Kidney glomerular epithelial cell (primary cell): ENCODE data around the gene MGAT5.
A peak's percentile ranks its signal among the peaks of the same experiment; 100 is the strongest.

Experiments used
- DNase-seq: peaks from one replicate; lab custom pipeline; 2025; lab: John Stamatoyannopoulos, UW

The MGAT5 gene

DNA sequence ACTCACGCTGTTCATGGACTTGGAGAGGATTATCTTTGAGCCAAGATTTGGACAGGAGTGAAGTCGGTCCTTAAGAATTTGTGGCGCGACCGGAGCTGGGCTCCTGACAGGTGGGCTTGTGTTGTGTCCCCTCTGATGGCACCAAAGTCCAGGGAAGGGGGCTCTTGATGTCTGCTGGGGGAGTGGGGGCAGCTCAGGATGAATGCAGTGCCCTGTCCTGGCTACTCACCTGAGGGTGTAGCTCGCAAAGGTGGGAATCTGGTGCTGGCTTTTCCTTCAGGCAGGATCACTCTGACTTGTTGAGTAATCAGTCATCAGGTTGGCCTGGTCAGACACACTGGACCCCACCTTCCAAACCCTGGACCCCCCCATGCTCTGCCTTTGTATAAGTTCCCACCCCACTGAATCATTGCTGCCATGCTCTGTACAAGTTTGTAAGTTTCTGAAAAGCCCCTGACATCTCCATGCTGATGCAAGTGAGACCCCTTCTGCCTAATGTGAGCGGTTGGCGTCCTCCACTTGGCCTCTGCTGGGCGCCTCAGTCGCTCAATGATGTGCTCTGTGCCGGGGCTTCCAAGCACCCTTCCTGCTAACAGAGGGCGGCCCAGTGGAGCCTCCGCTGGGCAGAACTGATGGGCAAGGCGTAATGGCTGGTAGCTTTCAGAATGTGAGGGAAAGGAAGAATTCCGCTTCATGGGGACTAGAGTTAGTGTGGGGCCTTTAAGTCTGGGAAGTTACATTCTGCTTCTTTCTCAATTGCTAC is 196.1 kb downstream of the MGAT5 start:
- DNase-seq = no peak

DNA sequence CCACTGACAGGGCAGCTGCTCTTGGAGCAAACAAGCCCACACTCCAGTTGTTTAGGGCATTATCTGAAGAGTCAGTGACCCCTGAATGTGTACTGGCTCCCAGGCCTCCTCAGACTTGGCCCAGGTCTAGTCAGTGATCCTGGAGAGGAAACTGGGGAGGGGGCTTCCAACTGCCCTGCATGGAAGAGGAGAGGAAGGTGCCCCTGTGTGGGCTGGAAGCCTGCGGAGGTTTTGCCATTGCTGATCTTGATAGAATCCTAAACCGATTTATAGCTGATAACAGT is 197.4 kb downstream of the MGAT5 start:
- no peak for DNase-seq

DNA sequence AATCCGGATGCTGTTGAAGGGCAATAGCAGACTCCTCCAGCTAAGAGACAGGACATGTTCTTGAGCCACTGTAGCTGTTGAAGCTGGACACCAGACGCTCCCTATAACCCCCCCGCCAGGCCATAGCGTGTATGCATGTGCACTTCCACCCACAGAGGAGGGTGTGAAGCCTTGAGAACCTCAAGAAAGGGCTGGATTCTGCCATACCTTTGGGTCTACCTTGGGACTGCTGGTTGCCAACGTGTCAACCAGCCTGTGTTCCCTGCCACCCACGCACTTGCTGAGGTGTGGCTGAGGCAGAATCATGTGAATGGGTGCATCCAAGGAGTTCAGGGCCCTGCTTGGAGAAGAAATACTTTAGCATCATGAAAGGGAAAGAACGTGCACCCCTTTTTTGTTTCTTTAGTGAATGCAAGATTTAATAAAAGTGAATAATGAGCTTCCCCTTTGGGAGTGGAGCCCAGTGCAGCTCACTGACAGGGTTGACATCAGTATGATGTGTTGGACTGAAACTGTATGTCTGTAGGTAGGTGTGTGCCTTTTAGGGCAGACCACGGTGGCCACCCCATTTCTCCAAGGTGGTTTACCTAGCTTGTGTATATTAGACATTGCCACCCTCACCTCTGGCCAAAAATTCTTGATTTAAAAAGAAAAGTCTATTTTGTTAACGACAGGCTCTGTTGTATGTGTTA is 198.3 kb downstream of the MGAT5 start:
- no peak for DNase-seq

DNA sequence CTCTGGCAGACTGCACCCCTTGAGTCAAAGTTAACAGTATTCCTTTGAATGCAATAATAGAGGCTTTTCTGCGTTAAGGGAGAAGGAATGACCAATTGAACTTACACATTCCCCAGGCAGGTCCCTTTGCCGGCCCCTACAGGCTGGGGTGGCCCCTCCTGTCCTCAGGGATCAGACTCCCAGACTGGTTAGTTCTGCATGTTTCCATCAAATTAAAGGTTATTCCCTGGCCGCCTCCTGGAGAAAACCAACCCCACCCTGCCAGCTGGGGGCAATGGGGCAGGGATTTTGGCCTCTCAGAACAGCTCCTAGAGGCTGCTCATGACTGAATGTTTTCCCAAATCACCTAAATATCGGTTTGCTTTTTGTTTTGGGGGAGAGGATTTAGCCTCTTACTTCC is 199.6 kb downstream of the MGAT5 start:
- DNase-seq = no peak

DNA sequence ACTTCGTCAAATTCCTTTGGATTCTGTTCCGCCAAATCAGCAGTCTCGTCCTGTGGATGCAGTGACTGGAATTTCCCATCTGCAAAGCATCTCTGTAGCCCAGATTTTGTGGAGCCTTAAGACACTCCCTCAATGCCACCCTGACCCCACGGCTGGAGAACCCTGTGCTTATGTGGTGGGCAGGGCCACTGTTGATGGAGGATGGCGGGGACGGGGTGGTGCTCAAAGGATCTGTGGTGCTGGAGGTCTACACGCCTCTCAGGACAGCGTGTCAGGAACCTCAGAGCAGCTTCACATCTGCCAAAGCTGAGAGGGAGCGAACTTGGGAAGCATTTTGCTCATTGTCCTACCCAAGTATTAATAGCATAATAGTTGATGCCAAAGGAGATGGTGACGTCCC is 200.1 kb downstream of the MGAT5 start:
- no peak for DNase-seq

DNA sequence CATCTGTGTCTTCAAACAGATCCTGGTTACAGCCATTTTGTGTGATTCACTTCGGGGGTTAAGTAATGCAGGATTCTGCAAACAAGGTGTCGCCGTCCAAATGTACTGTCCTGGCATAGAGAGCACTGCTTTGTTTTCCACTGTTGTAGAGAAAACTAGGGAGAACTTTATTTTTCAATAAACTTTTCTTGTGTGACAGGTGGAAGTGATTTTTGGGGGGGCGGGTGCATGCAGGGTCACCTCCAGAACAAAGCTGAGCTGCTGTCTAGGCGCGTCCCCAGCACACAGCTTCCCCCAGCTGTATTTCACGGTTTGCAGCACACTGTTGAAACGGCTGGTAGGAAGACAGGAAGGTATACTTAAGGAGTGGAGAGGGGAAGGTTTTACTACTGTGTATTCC is 200.6 kb downstream of the MGAT5 start:
- no peak for DNase-seq

DNA sequence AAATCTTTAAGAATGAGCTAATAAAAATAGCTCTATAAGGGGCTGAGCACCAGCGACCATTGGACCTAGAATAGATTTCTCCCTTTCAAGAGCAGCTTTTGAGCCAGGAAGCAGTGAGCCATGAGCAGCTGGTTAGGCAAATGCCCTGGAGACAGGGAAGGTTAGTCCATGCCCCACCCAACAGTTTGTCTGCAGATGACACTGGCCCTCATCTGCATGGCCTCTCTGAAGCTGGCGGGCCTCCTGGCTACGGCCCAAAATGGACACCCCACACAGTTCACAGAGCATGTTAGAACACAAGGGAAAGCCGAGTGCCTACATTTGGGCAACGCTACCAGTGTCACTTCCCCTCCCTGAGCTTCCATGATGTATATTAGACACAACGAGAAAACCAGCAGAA is 201.1 kb downstream of the MGAT5 start:
- no peak for DNase-seq

DNA sequence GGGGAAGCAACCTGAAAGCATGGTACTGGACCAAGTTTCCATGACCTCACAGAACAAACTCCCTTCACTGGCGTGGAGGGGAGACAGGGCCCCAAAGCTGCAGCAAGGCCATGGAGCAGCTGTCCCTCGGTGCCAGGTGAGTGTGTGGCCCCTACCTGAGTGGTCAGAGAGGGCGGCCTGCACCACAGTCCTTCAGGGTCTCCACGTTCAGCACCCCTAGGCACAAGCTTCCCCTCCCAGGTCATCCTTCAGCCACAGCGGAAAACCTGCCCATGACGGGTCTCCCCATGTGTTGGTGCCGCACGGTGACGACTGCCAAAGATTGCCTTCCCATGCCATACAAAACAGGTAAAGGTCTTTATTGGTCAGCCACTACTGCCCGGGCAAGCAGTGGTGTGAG is 201.6 kb downstream of the MGAT5 start:
- DNase-seq = no peak

DNA sequence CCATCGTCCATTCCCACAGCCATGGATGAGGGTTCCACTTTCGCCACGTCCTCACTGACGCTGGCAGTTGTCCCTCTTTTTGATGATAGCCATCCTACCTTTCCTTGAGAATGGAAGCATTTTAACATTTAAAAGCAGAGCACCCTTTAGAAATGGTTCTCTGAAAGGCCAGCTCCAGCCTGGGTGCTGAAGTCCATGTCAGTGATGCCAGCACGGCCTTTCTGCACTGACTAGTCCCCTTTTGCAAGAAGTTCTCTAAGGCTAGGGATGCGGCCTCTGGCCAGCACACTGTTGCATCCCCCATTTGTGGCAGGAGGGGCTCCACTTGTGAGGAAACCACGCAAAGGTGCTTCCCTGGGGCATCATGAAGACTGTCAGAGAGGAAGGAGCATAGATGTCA is 203.5 kb downstream of the MGAT5 start:
- no peak for DNase-seq

DNA sequence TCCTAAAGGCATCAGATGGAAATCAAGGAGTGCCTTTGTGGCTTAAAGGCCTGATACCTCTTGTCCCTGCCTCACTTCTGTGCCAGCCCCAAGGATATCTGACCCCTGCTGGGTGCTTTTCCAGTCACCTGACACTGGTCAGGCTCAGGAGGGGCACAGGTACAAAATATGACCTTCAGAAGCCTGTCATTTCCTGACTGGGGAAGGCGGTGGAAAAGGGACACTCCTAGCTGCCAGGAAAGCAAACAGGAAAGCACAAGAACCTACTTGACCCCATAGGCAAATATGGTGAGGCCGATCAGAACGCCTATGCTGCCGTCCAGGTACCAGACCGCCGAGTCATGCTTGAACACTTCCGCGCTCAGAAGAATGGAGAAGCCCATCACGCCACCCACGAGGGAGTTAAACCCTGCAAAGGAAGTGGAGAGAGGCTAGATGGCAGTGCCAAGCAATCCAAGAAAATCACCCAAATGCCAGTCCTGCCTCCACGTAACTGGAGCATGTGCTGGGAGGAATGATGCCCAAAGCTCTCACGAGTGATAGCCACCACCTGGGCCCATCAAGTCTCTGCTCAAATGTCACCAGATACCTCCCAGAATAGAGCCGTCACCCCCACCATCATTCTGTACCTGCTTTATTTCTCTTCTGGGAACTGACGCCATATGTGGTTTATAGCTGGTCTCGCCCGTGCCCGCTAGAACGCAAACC is 204.0 kb downstream of the MGAT5 start:
- no peak for DNase-seq

DNA sequence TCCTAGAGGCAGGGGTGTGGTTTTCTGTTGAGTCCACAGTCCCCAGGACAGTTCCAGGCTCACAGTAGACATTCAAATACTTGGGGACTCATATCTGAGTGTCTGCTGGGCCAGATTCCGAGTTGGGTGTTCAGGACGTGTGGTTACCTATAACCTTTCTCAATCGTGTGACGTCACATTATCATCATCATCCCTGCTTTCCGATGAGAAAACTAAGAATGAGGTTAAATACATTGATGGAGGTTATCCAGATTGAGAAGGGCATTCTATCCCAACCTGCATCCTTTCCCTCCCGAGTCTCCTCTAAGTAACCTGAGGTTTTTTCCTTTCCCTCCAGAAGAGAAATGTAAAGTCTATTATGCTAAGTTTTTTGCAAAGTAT is 204.6 kb downstream of the MGAT5 start:
- DNase-seq = no peak

DNA sequence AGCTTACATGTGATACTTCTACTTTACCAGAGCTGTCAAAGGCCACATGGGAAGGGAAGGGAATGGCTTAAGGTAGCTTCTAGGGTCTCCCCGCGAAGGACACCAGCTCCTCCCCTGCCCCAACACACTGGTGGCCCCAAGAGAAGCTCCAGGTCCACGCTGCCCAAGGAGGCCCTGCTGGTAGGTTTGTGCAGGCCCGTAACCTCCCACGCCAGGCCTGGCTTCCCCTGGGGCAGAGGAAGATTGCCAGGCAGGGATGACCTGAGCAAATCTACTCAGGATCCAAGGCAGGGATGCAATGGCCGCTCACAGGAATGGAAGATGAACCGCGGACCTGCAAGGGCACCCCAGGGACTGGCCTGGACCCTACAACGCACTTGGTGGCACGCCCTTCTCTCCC is 205.1 kb downstream of the MGAT5 start:
- no peak for DNase-seq

DNA sequence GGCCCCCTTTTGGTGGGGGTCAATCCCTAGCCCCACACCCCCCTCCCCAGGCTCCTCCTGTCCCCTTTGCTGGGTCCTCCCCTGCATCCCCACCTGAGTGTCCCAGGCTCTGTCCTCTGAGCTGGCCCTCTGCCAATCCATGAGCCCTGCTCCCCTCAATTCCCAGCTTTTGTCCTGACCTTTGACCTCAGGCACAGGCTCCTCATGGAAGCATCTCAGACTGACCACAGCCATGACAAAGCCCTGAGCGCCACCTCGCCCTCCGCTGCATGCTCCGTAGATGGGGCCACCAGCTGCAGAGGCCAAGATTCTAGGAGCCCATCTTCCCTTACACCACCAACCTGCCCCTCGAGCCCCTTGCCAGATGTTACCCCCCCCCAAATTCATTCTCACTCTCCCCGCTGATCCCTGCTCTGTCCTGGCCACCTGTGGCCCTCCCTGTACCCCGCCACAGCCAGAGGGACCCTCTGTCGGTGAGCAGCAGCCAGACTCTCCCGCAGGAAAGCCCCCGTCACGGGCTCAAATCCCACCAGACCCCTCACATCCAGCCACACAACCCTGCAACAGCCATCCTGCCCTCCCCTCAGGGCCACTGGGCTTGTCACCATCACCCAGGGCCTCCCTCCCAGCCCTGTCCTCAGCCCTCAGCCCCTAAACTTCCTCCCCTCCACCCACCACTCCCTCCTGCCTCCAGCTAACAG is 206.0 kb downstream of the MGAT5 start:
- DNase-seq = no peak

DNA sequence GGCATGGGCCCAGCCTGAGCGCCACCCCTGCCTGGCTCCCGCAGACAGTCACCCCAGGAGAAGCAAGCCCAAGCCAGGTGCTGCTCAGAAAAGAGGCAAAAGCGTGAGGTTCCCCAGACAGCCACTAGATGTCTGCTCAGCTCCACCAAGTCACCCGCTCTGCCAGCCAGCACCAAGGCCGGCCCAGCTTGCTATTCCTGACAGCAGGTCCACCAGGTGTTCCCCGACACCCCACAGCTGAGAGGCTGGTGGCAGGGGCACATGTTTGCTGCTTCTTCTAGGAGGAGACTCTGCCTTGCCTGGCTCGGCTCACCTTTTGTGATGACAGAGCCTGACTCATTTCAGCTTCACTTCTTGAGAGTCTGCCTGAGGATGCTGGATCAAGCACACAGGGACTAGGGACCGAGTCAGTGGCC is 206.7 kb downstream of the MGAT5 start:
- DNase-seq = peak; percentile 37

DNA sequence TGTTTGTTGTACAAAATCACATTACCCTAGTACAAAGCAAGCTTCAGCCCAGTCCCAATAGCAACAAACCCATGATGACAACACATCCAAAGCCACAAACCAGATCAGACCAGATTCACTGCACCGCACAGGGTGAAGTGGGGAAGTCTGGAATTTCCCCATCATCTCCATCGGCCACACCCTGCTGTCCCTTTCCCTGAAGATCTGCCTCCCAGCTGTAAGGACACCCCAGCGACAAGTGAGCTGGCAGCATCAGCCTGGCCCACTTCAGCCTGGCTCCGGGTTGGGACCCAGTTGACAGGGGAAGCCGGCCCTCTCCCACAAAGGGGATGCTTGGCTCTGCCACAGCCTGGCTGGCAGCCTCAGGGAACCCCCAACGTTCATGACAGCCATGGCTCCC is 207.6 kb downstream of the MGAT5 start:
- peak; percentile 25 for DNase-seq

DNA sequence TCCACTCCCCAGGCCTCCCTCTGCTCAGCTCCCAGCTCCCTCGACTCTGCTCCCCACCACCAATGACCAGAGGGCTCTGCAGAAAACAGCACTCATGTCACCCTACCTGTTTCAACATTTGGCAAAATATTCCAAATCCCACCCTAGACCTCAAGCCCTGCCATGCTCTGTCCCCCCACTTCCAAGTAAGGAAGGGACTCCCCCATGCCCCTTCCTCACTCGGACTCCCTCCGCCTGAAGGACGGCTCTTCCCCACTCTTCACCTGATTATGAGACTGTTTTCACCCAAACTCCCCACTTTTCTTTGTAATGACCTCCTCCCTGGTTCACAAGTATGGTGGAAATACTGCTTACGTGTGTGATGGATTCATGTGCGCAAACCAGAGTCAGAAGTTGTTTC is 208.4 kb downstream of the MGAT5 start:
- DNase-seq = no peak

DNA sequence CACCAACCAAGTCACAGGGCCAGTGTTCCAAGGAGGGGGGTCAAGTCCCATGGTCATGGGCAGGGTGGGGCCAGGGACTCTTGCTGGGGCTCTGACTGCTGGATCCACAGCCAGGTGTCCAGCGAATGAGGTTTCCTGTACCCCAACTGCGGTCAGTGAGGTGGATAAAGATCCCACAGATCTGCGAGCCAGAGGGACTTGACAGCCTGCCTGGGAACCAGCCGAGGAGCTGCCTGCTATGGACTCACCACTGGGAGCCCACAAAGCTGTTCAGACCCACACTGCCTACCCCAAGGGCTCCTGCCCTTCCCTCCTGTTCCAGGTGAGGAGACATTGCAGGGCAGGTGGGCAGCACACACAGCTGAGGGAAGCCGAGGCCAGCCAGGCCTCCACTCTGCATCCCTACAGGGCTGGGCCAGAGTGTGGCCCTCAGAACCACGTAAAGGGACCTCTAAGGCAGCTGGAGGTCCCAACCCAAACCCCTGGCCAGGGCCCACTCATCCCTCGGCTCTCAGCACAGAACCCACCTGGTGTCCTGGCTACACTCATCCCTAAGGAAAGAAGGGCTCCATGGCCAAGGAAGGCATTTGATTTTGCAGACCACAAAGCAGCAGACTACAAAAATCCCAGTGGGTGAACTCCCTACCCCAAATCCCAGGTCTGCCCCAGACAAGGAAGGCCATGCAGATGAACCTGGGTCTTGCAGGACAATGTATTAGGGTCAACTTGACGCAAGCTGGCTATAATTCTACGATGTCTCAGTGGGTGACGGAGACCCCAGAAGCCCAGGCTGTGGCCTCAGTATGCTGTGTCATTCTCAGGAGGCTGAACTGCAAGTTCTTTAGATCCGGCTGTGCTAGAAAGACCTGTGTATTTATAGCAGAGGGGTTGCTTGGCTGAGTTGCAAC is 209.2 kb downstream of the MGAT5 start:
- no peak for DNase-seq

DNA sequence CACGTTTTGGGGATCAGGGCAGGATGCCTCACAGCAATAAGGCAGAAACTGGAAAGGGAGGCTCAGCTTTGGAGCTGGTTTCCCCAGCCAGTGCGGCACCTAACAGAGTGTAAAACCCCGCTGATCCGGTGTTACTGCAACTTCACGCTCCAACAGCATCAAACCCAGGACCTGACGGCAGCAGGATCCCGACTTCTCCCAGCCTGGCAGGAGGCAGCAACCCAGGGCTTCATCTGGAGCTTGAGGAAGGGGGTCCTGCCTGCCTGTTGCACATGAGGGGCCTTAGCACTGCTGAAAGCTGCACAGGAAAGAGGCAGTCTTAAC is 209.8 kb downstream of the MGAT5 start:
- no peak for DNase-seq

DNA sequence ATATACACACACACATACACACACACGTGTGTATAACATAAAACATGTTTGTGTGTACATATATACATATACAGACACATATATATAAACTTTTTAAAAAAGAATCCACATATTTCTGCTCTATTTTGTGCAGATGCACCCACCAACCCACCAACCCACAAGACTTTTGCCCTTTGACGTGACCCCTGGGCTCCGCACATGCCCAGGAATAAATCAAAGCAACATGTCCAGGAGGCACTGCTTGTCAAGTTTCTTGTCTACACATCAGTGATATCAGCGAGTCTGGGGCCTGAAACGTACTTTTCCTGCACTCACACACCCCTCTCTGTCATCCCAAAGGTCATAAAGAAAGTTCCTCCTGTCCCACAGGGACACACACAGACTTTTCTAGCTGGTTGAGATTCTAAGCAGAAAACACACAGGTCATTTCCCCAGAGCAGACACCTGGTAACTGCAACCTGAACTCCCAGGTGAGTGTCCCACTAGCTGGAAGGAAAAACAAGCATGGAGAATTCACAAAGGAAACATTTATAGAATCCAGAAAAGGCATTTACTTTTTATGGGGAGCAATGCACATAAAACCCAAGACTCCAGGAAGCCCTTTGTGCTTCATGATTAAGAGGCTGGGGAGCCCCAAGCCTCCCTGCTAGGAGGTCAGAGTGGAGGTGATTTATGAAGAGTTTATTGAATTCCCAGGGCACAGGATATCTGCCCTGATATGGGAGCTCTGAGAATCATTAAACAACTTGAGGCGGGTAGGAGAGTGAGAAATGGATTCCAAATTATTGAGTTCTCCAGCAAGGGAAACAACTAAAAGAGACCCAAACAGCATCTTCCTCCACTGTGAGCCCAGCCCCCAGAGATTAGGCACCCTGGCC is 211.6 kb downstream of the MGAT5 start:
- DNase-seq = no peak

DNA sequence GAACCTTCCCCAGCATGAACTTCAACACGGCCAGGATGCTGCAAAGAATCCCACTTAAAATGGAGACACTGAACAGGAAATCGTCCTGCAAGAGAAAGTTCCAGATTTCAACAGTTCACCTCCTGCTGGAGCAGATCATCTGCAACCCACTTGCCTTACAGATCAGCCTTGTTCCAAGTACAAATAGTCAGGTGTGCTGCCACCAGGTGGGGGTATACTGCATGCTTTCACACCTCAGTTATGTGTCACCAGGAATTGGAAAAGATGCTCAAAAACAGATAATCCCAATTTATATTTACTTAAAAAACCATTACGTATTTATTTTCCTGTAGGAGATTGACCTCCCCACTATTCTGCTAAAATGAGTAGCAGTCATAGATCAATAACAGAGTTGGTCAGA is 212.3 kb downstream of the MGAT5 start:
- DNase-seq = peak; percentile 38

DNA sequence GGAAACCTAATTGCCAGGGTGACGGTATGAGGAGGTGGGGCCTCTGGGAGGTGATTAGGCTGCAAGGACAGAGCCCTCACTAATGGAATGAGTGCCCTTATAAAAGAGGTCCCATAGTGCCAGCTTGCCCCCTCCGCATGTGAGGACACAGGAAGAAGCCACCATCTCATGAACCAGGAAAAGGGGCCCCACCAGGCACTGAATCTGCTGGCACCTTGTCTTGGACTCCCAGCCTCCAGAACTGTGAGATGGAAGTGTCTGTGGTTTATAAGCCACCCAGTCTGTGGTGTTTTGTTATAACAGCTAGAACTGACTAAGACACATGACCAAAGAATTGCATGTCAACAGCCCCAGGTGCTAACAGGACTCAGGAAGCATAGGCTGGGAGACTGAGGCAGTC is 214.3 kb downstream of the MGAT5 start:
- no peak for DNase-seq
